ENCODE data around the gene RNF168. TPM values are rescaled to one million over a fixed set of nuclear protein-coding genes. Genes with fewer than 3 reads are reported as not detected.
A peak's percentile ranks its signal among the peaks of the same experiment; 100 is the strongest.

RNF168 gene
- total and polyA plus RNA-seq, 7 experiments from 2014 or later: 8.5 to 55.9 (median 29.4) TPM

DNA sequence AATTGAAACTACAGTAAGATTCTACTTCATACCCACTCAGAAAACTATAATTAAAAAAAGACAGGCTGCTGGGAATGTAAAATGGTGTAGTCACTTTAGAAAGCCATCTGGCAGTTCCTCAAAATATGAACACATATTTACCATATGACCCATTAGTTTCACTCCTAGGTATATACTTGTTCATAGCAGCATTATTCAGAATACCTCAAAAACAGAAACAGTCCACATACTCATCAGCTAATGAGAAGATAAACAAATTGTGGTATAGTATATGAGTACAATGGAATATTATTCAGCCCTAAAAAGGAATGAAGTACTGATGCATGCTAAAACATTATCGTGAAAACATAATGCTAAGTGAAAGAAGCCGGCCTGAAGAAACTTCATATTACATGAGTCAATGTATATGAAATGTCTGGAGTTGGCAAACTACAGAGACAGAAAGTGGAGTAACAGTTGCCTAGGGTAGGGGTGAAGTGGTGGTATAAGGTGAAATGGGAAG, 41.0 kb upstream of the RNF168 start:
- Mint-ChIP-seq H3K4me1 (no peaks in the 10 kb centered on the region), H3K4me3 (no peak overlapping the region), H3K9me3 (peaks cover 0 to 14% (median 7%) of the 10 kb centered on the region in 11 donors), H3K27me3 (peaks cover 0 to 14% (median 6%) of the 10 kb centered on the region in 5 donors), H3K36me3 (peaks cover 0 to 7% (median 5%) of the 10 kb centered on the region in 5 donors), H3K27ac (peak overlapping the region in 1 of 9 donors; percentile 41)
- ChIA-PET CTCF (no interaction called here), POLR2A (no interaction called here)
- ATAC-seq: no peak
- no peak for DNase-seq
- Histone ChIP-seq H3K4me1 (ENCODE audit: control insufficient read depth in 2 of 2, insufficient read depth in 2 of 2, low read length in 2 of 2) (no peaks in the 10 kb centered on the region), H3K4me3 (ENCODE audit: low read length) (no peak overlapping the region), H3K9me3 (ENCODE audit: control insufficient read depth in 2 of 3, low read length in 3 of 3) (peaks cover 0 to 6% (median 0%) of the 10 kb centered on the region in 3 experiments), H3K27ac (ENCODE audit: low read depth, low read length) (no peak overlapping the region), H3K27me3 (ENCODE audit: control insufficient read depth in 2 of 2, insufficient read depth in 2 of 2, low read length in 2 of 2) (no peaks in the 10 kb centered on the region), H3K36me3 (ENCODE audit: control insufficient read depth in 2 of 3, insufficient read depth in 3 of 3, low read length in 3 of 3) (no peaks in the 10 kb centered on the region)
- intact Hi-C loops (cut with micrococcal nuclease): no loop called here

DNA sequence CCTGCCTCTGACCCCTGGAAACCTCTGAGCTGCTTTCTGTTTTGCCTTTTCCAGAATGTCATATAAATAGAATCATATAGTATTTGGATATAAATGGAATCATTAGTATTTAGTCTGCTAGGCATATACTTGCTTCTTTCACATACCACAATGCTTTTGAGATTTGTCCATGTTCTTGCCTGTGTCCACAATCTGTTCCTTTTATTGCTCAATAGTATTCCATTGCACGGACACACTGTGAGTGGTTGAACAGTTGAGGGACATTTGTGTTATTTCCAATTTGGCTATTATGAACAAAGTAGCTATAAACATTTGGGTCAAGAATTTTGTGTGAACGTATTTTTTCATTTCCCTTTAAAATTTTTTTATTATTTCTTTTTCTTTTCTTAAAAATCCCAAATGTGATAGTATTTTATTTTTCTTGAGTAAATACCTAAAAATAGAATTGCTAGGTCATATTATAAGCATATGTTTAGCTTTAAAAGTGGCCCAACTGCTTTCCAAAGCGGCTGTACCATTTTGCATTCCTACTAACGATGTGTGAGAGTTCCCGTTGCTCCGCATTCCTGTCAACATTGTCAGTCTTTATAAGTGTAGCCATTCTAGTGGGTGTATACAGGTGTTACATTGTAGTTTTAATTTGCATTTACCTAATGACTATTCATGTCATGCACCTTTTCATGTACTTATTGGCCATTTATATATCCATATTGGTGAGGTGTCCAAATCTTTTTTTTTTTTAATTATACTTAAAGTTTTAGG, 38.3 kb upstream of the RNF168 start:
- H3K4me1 ChIP-seq (ENCODE audit: control insufficient read depth in 2 of 2, insufficient read depth in 2 of 2, low read length in 2 of 2): no peaks in the 10 kb centered on the region
- H3K27me3 Mint-ChIP-seq: peaks cover 0 to 11% (median 6%) of the 10 kb centered on the region in 5 donors
- ChIA-PET CTCF (interaction anchor here (1.3 kb wide), 1 partner anchor 55 kb away, joined by 4 read pairs; no protein-coding TSS in a partner anchor), POLR2A (interaction anchor here (0.7 kb wide), 1 partner anchor 199 kb away, joined by 3 read pairs; no protein-coding TSS in a partner anchor)
- no peak overlapping the region for H3K4me3 ChIP-seq (ENCODE audit: low read length)
- H3K36me3 ChIP-seq (ENCODE audit: control insufficient read depth in 2 of 3, insufficient read depth in 3 of 3, low read length in 3 of 3): no peaks in the 10 kb centered on the region
- H3K4me3 Mint-ChIP-seq: no peak overlapping the region
- no peak for DNase-seq
- H3K9me3 ChIP-seq (ENCODE audit: control insufficient read depth in 2 of 3, low read length in 3 of 3): no peaks in the 10 kb centered on the region
- no peak overlapping the region for H3K27ac Mint-ChIP-seq
- intact Hi-C loops (cut with micrococcal nuclease): no loop called here
- ATAC-seq: no peak
- no peaks in the 10 kb centered on the region for H3K36me3 Mint-ChIP-seq
- H3K4me1 Mint-ChIP-seq: peaks cover 0 to 8% (median 0%) of the 10 kb centered on the region in 7 donors
- no peak overlapping the region for H3K27ac ChIP-seq (ENCODE audit: low read depth, low read length)
- H3K9me3 Mint-ChIP-seq: no peaks in the 10 kb centered on the region
- no peaks in the 10 kb centered on the region for H3K27me3 ChIP-seq (ENCODE audit: control insufficient read depth in 2 of 2, insufficient read depth in 2 of 2, low read length in 2 of 2)

DNA sequence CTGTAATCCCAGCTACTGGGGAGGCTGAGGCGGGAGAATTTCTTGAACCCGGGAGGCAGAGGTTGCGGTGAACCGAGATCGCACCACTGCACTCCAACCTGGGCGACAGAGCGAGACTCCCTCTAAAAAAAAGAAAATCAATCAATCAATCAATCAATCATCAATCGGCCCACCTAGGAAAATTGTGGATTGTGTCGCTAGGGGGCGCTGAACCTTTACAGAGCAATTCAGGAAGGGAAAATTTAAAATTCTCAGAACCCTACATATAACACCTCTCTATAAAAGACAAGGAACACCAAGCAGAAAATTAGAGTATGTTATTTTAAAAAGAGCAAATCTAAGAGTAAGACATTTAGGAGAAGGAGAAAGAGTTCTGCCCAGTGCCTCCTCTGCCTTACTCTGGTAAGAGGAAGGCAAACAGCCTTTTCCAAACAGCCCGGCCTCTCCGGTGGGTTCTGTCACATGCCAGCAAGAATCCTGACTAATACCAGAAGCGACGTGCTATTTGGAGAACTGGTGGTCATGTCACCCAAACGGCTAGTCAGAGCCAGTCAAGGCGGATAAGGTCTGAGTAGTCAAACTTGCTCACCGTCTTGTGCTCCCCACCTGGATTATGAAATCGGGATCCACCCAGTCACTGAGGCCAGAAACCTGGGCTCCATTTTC, 33.9 kb upstream of the RNF168 start:
- Histone ChIP-seq H3K4me1 (ENCODE audit: control insufficient read depth in 2 of 2, insufficient read depth in 2 of 2, low read length in 2 of 2) (no peaks in the 10 kb centered on the region), H3K36me3 (ENCODE audit: control insufficient read depth in 2 of 3, insufficient read depth in 3 of 3, low read length in 3 of 3) (no peaks in the 10 kb centered on the region), H3K9me3 (ENCODE audit: control insufficient read depth in 2 of 3, low read length in 3 of 3) (no peaks in the 10 kb centered on the region), H3K4me3 (ENCODE audit: low read length) (no peak overlapping the region), H3K27ac (ENCODE audit: low read depth, low read length) (no peak overlapping the region), H3K27me3 (ENCODE audit: control insufficient read depth in 2 of 2, insufficient read depth in 2 of 2, low read length in 2 of 2) (no peaks in the 10 kb centered on the region)
- peaks cover 0 to 14% (median 0%) of the 10 kb centered on the region in 5 donors for H3K27me3 Mint-ChIP-seq
- H3K36me3 Mint-ChIP-seq: no peaks in the 10 kb centered on the region
- no peak overlapping the region for H3K27ac Mint-ChIP-seq
- DNase-seq (peak; percentile 19 to 60 (median 43)), ATAC-seq (peak; percentile 46)
- H3K4me3 Mint-ChIP-seq: no peak overlapping the region
- ChIA-PET CTCF (interaction anchor here (0.6 to 1.9 kb wide), 2 partner anchors 12 to 148 kb away, joined by 3 to 4 read pairs; no protein-coding TSS in a partner anchor), POLR2A (no interaction called here)
- intact Hi-C loops (cut with micrococcal nuclease): loop anchor here (1.0 to 10.0 kb wide), 7 partner anchors 32 to 435 kb away; no protein-coding TSS in a partner anchor
- peaks cover 0 to 8% (median 0%) of the 10 kb centered on the region in 7 donors for H3K4me1 Mint-ChIP-seq
- peaks cover 0 to 2% (median 0%) of the 10 kb centered on the region in 11 donors for H3K9me3 Mint-ChIP-seq

DNA sequence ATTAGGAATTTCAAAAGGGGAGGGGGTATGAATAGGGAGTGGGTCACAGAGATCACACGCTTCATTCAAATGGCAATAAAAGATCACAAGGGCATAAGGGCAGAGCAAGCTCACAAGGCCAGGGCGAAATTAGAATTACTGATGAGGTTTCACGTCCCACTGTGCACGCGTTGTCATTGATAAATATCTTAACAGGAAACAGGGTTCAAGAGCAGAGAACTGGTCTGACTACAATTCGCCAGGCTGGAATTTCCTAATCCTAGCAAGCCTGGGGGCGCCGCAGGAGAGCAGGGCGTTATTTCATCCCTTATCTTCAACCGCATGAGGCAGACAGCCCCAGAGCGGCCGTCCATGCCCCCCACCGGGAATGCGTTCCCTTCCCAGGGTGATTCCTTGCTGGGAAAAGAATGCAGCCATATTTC, 29.7 kb upstream of the RNF168 start:
- no peak overlapping the region for H3K4me3 Mint-ChIP-seq
- H3K27ac Mint-ChIP-seq: no peak overlapping the region
- intact Hi-C loops (cut with micrococcal nuclease): loop anchor here in 1 of 2 donors (10.0 kb wide), 1 partner anchor 72 kb away; no protein-coding TSS in a partner anchor
- peaks cover 0 to 5% (median 5%) of the 10 kb centered on the region in 5 donors for H3K36me3 Mint-ChIP-seq
- POLR2A ChIA-PET: no interaction called here
- H3K27me3 Mint-ChIP-seq: peaks cover 7 to 20% (median 9%) of the 10 kb centered on the region in 5 donors
- DNase-seq (no peak), ATAC-seq (no peak)
- Histone ChIP-seq H3K27me3 (ENCODE audit: control insufficient read depth in 2 of 2, insufficient read depth in 2 of 2, low read length in 2 of 2) (no peaks in the 10 kb centered on the region), H3K9me3 (ENCODE audit: control insufficient read depth in 2 of 3, low read length in 3 of 3) (no peaks in the 10 kb centered on the region), H3K4me1 (ENCODE audit: control insufficient read depth in 2 of 2, insufficient read depth in 2 of 2, low read length in 2 of 2) (peaks cover 0 to 3% of the 10 kb centered on the region in 2 donors), H3K4me3 (ENCODE audit: low read length) (no peak overlapping the region), H3K27ac (ENCODE audit: low read depth, low read length) (no peak overlapping the region), H3K36me3 (ENCODE audit: control insufficient read depth in 2 of 3, insufficient read depth in 3 of 3, low read length in 3 of 3) (no peaks in the 10 kb centered on the region)
- CTCF ChIA-PET: no interaction called here
- peaks cover 0 to 9% (median 6%) of the 10 kb centered on the region in 11 donors for H3K9me3 Mint-ChIP-seq
- peaks cover 0 to 16% (median 0%) of the 10 kb centered on the region in 7 donors for H3K4me1 Mint-ChIP-seq

DNA sequence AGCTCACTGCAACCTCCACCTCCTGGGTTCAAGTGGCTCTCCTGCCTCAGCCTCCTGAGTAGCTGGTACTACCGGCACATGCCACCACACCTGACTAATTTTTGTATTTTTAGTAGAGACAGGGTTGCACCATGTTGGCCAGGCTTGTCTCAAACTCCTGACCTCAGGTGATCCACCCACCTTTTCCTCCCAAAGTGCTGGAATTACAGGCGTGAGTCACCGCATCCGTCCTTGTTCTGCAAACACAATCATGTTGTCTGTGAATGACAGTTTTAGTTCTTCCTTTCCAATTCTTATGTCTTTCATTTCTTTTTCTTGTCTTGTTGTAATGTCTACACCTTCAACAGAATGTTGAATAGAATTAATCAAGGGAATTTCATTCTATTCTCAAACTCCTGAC, 27.9 kb upstream of the RNF168 start:
- Mint-ChIP-seq H3K4me3 (no peak overlapping the region), H3K9me3 (peaks cover 0 to 9% (median 6%) of the 10 kb centered on the region in 11 donors), H3K36me3 (peaks cover 0 to 5% (median 5%) of the 10 kb centered on the region in 5 donors), H3K4me1 (peaks cover 0 to 17% (median 0%) of the 10 kb centered on the region in 7 donors), H3K27ac (no peak overlapping the region), H3K27me3 (peaks cover 7 to 20% (median 11%) of the 10 kb centered on the region in 5 donors)
- Histone ChIP-seq H3K9me3 (ENCODE audit: control insufficient read depth in 2 of 3, low read length in 3 of 3) (no peaks in the 10 kb centered on the region), H3K4me1 (ENCODE audit: control insufficient read depth in 2 of 2, insufficient read depth in 2 of 2, low read length in 2 of 2) (peaks cover 0 to 3% of the 10 kb centered on the region in 2 donors), H3K27me3 (ENCODE audit: control insufficient read depth in 2 of 2, insufficient read depth in 2 of 2, low read length in 2 of 2) (no peaks in the 10 kb centered on the region), H3K36me3 (ENCODE audit: control insufficient read depth in 2 of 3, insufficient read depth in 3 of 3, low read length in 3 of 3) (no peaks in the 10 kb centered on the region), H3K27ac (ENCODE audit: low read depth, low read length) (no peak overlapping the region), H3K4me3 (ENCODE audit: low read length) (no peak overlapping the region)
- intact Hi-C loops (cut with micrococcal nuclease): loop anchor here in 1 of 2 donors (10.0 kb wide), 1 partner anchor 73 kb away; no protein-coding TSS in a partner anchor
- no peak for DNase-seq
- no peak for ATAC-seq
- CTCF ChIA-PET: interaction anchor here (0.6 to 0.9 kb wide), 2 partner anchors 18 to 78 kb away, joined by 3 to 4 read pairs; no protein-coding TSS in a partner anchor
- POLR2A ChIA-PET: no interaction called here

DNA sequence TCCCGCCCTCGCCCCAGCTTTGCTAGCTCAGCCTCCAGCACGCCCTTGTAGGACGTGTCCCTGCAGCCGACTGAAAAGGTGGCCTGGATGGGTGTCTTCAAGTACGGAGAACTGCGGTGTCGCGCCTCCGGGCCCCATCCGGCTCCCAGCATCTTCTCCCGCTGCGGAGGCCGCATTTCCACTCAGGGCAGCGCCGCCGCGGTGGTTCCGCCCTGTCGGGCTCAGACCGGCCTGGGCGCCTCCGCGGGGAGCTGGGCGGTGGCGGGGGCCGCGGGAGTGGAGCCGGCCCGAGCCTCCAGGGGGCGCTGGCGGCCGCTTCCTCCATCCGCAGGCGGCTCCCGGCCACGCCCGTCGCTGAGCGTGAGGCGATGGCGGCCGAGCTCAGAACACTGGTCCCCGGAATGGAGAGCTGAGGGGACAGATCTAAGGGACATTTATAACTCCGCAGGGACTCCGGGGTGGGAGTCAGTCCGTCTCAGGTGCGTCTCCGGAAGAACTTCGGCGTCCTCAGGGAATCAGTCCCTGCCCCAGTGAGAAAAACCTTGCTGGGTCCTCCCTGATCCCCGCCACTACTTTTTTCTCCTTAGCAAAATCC, 25.2 kb upstream of the RNF168 start:
- peak overlapping the region in 9 of 10 donors; percentile 42 to 80 (median 66) for H3K4me3 Mint-ChIP-seq
- Histone ChIP-seq H3K9me3 (ENCODE audit: control insufficient read depth in 2 of 3, low read length in 3 of 3) (no peaks in the 10 kb centered on the region), H3K27me3 (ENCODE audit: control insufficient read depth in 2 of 2, insufficient read depth in 2 of 2, low read length in 2 of 2) (no peaks in the 10 kb centered on the region), H3K4me1 (ENCODE audit: control insufficient read depth in 2 of 2, insufficient read depth in 2 of 2, low read length in 2 of 2) (peaks cover 0 to 3% of the 10 kb centered on the region in 2 donors), H3K4me3 (ENCODE audit: low read length) (peak overlapping the region; percentile 57), H3K27ac (ENCODE audit: low read depth, low read length) (no peak overlapping the region), H3K36me3 (ENCODE audit: control insufficient read depth in 2 of 3, insufficient read depth in 3 of 3, low read length in 3 of 3) (no peaks in the 10 kb centered on the region)
- peaks cover 0 to 9% (median 6%) of the 10 kb centered on the region in 11 donors for H3K9me3 Mint-ChIP-seq
- DNase-seq (peak; percentile 7 to 93 (median 44)), ATAC-seq (peak; percentile 98)
- H3K36me3 Mint-ChIP-seq: peaks cover 0 to 5% (median 5%) of the 10 kb centered on the region in 5 donors
- H3K27me3 Mint-ChIP-seq: peaks cover 7 to 16% (median 16%) of the 10 kb centered on the region in 5 donors
- ChIA-PET CTCF (interaction anchor here (0.5 to 2.5 kb wide), 12 partner anchors 10 to 546 kb away, joined by 3 to 7 read pairs (median 3); no protein-coding TSS in a partner anchor), POLR2A (interaction anchor here (0.6 to 2.1 kb wide), 8 partner anchors 15 to 304 kb away, joined by 3 to 8 read pairs (median 3); partner anchors contain the start of genes FBXO45, RNF168 and WDR53)
- peak overlapping the region in 2 of 9 donors; percentile 62 to 74 for H3K27ac Mint-ChIP-seq
- intact Hi-C loops (cut with micrococcal nuclease): loop anchor here (1.0 to 5.0 kb wide), 4 partner anchors 25 to 659 kb away; partner anchors contain the start of genes FBXO45 (in 2 of the 2), WDR53 (in 2 of the 2) and RNF168 (in 1 of the 2)
- H3K4me1 Mint-ChIP-seq: peaks cover 0 to 17% (median 0%) of the 10 kb centered on the region in 7 donors
